ENCODE data around the gene EGFR.
"Not testable (repeated sequence)": the region's sequence is repeated elsewhere in the genome, so short reads cannot be mapped to it uniquely, and the experiment has no call there.

EGFR gene

DNA sequence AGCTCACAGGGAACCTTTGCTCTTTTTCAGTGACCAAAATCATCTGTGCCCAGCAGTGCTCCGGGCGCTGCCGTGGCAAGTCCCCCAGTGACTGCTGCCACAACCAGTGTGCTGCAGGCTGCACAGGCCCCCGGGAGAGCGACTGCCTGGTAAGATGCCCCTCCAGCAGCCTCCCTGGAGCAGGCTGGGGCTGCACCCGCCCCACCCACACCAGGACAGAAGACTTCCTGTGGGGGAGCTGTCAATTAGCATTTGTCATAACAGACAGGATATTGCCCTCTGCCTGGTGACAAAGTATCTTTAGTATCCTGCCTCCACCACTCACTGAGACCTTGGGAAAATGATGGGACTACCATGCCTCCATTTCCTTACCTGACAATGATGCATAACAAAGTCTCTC lies 133.7 kb downstream of the EGFR start:
- DNase-seq, result no peak

DNA sequence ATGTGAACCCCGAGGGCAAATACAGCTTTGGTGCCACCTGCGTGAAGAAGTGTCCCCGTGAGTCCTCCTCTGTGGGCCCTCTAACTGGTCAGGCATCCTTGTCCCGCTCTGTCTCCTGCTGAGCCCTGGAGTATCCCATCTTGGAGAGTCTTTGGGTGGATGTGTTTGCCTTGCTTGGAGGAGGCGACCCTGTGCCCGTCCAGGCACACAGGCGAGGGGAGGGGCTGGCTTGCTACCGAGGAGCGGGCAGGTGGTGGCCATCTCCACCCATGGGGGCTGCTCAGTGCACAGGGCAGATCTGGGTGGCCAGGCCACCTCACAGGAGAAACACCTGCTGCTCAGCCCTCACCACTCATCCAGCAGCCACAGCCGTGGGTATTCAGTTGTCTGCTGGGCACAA lies 135.3 kb downstream of the EGFR start:
- DNase-seq, result no peak

DNA sequence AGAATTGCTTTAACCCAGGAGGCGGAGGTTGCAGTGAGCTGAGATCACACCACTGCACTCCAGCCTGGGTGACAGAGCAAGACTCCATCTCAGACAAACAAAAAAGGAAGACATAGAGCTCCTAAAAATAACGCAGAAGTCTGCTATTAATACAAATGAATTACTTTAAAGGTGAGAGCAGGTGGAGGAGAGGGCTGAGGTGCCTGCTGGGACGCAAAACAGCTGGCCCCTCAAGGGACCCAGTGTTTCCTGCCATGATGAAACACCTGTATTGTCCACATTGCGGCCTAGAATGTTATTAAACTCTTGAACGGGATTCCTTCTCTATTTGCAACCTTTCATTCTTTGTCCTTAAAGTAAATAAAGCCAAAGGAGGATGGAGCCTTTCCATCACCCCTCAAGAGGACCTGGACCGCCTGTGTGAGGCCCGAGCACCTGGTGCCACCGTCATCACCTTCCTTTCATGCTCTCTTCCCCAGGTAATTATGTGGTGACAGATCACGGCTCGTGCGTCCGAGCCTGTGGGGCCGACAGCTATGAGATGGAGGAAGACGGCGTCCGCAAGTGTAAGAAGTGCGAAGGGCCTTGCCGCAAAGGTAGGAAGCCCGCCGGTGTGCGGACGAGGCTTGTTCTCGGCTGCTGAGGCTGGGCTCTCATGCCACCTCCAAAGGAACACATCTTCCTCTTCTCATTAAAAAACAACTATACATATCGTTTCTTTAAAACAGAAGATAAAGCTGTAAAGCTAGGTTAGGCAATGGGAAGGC lies 136.7 kb downstream of the EGFR start:
- DNase-seq, result no peak

DNA sequence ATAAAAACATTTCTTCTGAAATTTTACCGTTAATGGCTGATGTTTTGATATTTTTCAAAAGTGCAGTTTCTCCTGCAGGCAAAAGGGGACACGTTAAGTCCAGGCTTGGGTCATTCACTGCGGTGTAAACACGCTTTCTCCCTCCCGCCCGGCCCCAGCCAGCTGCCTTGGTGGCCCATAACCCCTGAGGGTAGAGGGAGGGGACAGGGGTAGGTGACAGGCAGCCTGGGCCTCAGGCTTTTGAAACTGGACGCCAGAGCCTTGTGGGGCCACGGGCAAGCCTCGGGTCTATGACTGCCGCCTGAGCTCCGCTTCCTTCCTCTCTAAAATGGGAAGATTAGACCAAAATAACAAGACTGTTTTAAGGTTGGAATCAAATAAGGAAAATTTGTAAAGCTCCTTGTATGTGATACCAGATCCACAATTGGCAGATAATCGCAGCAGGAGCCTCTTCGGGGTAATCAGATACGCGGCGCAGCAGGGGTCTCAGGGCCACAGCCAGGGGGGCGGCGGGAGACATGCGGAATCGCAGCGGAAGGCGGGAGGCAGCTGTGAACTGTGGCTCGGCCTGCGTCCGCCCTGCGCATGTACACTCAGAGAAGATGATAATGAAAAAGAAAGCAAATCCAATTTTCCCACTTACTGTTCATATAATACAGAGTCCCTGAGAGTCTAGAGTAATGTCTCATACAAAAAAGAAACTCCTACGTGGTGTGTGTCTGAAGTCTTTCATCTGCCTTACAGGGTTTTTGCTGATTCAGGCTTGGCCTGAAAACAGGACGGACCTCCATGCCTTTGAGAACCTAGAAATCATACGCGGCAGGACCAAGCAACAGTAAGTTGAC lies 138.3 kb downstream of the EGFR start:
- DNase-seq, result peak; percentile 54

DNA sequence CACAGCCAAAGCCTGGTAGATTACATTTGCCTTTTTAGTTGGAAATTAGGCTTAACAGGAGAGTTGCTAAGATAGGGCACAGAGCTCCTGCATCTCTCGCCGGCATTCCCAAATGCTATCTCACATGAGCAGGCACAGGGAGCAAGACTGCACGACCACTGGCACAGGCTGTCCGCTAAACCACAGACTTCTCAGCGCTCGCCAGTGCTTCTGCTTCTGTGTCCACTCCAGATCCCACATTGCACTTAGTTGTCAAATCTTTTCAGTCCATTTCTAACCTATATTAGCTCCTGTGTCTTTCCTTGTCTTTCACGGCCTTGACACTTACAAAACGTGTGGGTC lies 138.9 kb downstream of the EGFR start:
- no peak for DNase-seq

DNA sequence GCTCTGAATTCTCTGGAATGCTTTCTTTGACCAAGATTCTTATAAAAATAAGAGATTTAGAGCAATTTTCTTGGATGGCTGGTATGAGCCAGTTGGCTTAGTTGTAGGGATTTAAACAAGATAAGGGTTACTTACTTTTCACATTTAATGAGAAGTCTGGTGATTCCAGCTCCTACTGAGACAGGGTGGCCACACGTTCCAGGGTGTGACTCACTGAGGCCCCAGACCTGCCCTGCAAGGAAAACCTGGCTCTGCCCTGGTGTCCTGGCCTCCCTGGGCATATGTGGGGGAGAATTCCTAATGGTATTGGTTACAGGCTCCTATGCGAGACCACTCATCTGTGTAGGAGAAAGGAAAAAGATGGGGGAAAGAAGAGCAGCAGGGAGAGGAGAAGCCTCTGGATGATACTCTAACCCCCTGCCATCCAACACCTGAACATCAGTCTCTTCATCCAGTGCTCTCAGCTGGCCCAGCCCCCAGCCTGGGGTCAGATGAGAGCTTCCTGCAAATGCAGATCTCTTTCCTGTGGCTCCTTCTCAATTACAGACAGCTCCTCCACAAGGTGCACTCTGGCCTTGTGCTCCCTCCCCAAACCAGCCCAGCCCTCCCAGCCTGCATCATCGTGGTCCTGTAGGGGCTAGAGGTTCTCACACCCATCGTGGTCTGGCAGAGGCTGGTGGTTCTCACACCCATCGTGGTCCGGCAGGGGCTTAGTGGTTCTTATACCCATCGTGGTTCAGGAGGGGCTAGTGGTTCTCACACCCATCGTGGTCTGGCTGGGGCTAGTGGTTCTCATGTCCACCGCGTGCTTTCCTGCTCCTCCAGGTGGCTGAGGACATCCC lies 139.9 kb downstream of the EGFR start:
- no peak for DNase-seq

DNA sequence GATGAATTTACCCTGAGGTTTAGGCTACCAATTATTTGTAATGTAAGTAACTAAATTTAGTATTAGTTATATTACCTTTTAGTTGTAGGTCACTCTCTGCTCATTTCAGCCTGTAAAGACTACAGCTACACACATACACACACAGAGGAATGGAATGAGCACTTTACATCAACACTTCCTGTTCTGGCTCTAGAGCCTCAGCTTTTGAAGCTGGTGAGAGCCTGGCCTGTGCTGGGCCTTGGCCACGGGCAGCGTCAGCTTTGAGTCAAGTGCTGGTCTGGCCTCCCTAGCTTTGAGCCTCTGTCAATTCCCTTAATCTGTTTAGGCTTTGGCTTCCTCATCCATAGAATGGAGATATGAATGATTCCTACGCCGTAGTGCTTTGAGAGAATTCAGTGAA lies 141.7 kb downstream of the EGFR start:
- no peak for DNase-seq

DNA sequence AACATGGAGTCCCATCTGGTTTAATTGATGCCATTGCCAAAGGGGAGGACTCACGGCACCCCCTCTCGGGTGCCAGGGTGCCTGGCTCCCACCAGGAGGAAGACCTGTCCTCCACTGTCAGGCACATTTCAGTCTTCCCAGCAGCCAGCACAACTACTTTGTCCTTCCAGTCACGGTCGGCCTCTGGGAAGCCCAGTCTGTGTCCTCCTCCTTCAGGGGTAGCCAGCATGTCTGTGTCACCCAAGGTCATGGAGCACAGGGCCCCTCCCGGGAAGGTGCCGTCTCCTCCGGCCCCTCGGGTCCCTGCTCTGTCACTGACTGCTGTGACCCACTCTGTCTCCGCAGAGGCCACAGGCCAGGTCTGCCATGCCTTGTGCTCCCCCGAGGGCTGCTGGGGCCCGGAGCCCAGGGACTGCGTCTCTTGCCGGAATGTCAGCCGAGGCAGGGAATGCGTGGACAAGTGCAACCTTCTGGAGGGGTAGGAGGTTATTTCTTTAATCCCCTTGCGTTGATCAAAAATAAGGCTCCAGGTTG lies 142.4 kb downstream of the EGFR start:
- no peak for DNase-seq

DNA sequence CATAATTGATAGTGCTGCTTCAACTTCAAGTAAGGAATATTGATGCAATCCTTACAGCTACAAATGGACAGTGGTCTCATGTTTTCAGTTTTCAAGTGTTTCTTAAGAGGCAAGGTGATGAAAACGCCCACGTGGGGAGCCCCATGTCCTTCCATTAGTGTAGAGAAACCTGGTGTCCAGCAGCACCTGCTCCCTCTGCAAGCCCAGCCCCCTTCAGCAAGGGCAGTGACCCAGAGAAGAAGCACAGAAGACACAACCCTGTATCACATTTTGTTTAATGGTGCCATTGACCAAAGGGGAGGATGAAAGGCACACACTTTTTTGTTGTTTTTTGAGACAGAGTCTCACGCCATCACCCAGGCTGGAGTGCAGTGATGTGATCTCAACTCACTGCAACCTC lies 143.7 kb downstream of the EGFR start:
- DNase-seq, result no peak

DNA sequence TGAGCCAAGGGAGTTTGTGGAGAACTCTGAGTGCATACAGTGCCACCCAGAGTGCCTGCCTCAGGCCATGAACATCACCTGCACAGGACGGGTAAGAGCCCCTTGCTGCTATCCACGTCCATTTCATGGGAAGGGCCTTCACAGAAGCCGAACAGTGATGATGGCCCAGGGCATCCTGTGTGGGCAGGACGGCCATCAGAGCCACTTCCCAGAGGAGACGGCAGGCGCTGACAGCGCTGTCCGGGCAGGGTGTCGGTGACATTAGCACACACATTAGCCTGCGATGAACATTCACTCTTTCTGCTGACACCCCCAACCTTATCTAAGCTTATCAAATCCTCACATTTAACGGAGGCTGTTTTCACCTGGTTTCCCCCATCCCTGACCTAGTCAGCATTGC lies 144.9 kb downstream of the EGFR start:
- DNase-seq, result no peak

DNA sequence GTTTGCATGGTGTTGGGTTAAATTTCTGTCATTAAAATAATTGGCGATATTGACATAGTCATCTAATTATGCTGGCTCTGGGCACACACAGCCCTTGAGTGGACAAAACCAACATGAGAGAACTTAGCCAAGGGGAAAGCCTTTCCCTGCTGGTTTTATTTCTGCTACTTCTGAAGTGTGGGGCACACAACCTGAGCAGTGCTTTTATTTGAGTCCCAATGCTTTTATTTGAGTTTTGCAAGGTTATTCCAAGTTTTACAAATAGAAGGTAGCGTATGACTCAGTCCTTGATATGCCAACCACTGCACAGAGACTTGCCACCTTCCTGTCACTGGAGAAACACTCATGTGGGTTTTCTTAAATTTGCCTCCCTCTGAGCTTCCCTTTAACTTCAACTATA lies 145.7 kb downstream of the EGFR start:
- no peak for DNase-seq

DNA sequence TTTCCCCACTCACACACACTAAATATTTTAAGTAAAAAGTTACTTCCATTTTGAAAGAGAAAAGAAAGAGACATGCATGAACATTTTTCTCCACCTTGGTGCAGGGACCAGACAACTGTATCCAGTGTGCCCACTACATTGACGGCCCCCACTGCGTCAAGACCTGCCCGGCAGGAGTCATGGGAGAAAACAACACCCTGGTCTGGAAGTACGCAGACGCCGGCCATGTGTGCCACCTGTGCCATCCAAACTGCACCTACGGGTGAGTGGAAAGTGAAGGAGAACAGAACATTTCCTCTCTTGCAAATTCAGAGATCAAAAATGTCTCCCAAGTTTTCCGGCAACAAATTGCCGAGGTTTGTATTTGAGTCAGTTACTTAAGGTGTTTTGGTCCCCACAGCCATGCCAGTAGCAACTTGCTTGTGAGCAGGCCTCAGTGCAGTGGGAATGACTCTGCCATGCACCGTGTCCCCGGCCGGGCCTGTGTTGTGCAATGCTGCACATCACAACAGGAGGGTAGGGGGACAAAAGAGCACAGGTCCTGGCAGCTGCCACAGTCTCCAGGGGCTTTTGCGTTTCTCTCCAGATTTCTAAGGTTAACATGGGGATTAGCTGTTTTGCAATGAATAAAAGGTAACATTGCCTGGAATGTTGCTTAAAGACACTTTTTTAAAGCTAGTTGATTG lies 146.5 kb downstream of the EGFR start:
- DNase-seq, result no peak

DNA sequence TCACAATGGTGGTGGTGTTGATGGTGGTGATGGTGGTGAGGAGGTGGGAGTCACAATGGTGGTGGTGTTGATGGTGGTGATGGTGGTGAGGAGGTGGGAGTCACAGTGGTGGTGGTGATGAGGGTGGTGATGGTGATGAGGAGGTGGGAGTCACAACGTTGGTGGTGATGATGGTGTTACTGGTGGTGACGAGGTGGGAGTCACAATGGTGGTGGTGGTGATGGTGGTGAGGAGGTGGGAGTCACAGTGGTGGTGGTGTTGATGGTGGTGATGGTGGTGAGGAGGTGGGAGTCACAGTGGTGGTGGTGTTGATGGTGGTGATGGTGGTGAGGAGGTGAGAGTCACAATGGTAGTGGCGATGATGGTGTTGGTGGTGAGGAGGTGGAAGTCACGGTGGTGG lies 148.5 kb downstream of the EGFR start:
- not testable (repeated sequence) for DNase-seq

DNA sequence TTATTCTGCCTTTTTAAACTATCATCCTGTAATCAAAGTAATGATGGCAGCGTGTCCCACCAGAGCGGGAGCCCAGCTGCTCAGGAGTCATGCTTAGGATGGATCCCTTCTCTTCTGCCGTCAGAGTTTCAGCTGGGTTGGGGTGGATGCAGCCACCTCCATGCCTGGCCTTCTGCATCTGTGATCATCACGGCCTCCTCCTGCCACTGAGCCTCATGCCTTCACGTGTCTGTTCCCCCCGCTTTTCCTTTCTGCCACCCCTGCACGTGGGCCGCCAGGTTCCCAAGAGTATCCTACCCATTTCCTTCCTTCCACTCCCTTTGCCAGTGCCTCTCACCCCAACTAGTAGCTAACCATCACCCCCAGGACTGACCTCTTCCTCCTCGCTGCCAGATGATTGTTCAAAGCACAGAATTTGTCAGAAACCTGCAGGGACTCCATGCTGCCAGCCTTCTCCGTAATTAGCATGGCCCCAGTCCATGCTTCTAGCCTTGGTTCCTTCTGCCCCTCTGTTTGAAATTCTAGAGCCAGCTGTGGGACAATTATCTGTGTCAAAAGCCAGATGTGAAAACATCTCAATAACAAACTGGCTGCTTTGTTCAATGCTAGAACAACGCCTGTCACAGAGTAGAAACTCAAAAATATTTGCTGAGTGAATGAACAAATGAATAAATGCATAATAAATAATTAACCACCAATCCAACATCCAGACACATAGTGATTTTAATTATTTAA lies 151.7 kb downstream of the EGFR start:
- DNase-seq, result no peak

DNA sequence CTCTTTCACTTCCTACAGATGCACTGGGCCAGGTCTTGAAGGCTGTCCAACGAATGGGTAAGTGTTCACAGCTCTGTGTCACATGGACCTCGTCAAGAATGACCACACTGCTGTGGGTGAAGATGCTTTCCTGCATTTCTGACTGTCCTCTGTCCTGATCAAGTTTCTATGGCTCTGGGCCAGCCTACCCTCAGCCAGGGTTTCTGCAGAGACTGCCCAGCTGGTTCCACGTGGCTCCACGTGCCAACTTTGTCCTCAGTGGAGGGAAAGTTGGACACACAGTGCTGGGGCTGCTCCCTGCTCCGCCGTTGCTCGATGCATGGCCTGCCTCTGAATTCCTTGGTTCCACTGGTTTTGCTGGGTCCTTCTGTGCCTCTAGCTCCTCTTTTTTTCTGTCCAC lies 152.3 kb downstream of the EGFR start:
- no peak for DNase-seq

DNA sequence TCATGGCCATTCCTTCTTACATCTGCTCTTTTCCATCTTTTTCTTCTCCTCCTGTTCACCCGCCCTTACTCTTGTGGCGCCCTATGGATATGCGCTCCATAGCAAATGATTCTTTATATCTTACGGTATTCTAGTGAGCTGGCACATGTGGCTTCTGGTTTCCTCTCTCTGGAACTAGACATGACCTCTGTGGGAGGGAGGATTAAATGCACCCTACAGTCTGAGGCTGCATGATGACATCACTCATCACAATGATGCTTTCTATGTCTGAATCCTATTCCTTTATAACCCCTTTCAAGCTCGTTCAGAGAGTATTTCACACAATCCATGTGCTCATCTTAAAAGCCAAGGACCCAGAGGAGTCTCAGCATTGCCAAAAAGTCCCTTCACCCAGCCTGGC lies 153.3 kb downstream of the EGFR start:
- no peak for DNase-seq

DNA sequence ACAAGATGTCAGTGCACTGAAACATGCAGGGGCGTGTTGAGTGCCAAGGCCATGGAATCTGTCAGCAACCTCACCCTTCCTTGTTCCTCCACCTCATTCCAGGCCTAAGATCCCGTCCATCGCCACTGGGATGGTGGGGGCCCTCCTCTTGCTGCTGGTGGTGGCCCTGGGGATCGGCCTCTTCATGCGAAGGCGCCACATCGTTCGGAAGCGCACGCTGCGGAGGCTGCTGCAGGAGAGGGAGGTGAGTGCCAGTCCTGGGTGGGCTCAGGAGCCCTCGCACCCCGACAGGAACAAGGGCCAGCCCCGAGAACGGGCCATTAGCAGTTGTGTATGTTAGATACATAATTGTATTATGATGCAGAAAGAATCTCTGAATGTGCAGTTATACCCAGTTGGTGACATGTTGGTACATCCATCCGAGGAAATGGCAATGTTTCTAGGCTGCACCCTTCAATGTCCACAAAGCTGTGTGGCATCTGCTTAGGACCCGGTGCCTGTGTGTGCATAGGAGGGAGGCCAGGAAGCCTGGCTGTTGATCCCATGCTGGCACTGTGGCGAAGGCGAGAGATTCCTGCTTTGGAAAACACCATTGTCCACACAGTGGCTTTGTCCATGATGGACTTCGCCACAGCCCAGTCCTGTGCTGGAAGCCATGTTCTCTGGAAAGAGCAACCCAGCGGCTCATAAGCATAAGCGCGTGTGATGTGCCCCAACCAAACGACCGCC lies 154.2 kb downstream of the EGFR start:
- DNase-seq, result no peak

DNA sequence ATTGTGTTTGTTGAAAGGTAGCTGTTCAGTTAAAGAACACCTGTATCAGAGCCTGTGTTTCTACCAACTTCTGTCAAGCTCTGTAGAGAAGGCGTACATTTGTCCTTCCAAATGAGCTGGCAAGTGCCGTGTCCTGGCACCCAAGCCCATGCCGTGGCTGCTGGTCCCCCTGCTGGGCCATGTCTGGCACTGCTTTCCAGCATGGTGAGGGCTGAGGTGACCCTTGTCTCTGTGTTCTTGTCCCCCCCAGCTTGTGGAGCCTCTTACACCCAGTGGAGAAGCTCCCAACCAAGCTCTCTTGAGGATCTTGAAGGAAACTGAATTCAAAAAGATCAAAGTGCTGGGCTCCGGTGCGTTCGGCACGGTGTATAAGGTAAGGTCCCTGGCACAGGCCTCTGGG lies 154.9 kb downstream of the EGFR start:
- DNase-seq, result no peak

DNA sequence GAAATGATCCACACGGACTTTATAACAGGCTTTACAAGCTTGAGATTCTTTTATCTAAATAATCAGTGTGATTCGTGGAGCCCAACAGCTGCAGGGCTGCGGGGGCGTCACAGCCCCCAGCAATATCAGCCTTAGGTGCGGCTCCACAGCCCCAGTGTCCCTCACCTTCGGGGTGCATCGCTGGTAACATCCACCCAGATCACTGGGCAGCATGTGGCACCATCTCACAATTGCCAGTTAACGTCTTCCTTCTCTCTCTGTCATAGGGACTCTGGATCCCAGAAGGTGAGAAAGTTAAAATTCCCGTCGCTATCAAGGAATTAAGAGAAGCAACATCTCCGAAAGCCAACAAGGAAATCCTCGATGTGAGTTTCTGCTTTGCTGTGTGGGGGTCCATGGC lies 155.6 kb downstream of the EGFR start:
- no peak for DNase-seq

DNA sequence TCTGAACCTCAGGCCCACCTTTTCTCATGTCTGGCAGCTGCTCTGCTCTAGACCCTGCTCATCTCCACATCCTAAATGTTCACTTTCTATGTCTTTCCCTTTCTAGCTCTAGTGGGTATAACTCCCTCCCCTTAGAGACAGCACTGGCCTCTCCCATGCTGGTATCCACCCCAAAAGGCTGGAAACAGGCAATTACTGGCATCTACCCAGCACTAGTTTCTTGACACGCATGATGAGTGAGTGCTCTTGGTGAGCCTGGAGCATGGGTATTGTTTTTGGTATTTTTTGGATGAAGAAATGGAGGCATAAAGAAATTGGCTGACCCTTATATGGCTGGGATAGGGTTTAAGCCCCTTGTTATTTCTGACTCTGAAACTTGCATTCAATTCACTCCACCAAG lies 156.0 kb downstream of the EGFR start:
- no peak for DNase-seq

DNA sequence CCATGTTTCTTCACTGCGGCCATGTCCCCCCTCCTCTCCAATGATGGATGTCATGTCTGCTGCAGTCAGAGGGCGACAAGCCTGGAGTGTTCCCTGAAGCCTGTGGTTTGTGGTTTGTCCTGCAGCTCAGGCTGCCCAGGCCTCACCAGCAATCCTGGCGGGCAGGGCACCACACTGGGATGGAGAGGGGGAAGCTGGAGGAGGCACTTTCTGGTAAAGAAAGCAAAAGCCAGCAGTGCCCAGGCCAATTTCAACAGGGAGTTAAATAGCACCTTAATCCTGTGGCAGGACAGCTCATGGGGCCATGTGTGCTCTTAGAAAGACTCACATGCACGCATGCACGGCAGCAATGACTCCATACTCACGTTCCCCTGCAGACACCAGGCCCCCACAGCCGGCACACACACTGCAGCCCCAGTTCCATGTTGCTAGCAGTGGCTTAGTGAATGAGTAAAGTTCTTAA lies 158.3 kb downstream of the EGFR start:
- peak; percentile 46 for DNase-seq

Measured in right hindlimb (tissue), 1 donor.